ENCODE results near the gene ISL1. TPM values are rescaled to one million over a fixed set of nuclear protein-coding genes. Genes with fewer than 3 reads are reported as not detected.

The ISL1 gene
- total and polyA plus RNA-seq, 8 donors: 0.06 to 0.34 (median 0.11) TPM; not detected in 3

DNA sequence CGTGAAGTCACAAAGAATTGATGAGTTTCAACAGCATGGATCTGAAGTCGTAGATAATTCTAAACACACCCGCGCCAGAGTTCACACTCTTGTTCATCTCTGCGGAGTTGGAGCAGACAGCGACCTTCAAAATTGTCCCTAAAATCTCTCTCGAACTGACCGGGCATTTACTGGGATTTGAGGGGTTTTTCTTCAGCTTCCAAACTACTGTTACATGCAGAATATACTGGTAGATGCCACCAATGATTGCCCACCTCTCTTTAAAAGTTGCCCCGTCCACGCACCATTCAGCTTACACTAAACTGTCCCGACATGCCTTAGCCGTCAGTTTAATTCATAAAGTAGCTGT is 5.2 kb upstream of the ISL1 start:
- TF ChIP-seq, protein P1, sequence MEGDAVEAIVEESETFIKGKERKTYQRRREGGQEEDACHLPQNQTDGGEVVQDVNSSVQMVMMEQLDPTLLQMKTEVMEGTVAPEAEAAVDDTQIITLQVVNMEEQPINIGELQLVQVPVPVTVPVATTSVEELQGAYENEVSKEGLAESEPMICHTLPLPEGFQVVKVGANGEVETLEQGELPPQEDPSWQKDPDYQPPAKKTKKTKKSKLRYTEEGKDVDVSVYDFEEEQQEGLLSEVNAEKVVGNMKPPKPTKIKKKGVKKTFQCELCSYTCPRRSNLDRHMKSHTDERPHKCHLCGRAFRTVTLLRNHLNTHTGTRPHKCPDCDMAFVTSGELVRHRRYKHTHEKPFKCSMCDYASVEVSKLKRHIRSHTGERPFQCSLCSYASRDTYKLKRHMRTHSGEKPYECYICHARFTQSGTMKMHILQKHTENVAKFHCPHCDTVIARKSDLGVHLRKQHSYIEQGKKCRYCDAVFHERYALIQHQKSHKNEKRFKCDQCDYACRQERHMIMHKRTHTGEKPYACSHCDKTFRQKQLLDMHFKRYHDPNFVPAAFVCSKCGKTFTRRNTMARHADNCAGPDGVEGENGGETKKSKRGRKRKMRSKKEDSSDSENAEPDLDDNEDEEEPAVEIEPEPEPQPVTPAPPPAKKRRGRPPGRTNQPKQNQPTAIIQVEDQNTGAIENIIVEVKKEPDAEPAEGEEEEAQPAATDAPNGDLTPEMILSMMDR (IDR thresholded peaks at IDR 0.05): no peak
- Histone ChIP-seq H3K4me1 (peaks cover 3 to 7% of the 10 kb centered on the region in 2 donors), H3K27ac (no peak overlapping the region), H3K4me3 (no peak overlapping the region), H3K27me3 (peaks cover 76 to 93% of the 10 kb centered on the region in 2 donors), H3K36me3 (no peaks in the 10 kb centered on the region), H3K9me3 (no peaks in the 10 kb centered on the region)
- intact Hi-C loops (cut with DNase I): no loop called here
- no peak for DNase-seq
- ATAC-seq: no peak

DNA sequence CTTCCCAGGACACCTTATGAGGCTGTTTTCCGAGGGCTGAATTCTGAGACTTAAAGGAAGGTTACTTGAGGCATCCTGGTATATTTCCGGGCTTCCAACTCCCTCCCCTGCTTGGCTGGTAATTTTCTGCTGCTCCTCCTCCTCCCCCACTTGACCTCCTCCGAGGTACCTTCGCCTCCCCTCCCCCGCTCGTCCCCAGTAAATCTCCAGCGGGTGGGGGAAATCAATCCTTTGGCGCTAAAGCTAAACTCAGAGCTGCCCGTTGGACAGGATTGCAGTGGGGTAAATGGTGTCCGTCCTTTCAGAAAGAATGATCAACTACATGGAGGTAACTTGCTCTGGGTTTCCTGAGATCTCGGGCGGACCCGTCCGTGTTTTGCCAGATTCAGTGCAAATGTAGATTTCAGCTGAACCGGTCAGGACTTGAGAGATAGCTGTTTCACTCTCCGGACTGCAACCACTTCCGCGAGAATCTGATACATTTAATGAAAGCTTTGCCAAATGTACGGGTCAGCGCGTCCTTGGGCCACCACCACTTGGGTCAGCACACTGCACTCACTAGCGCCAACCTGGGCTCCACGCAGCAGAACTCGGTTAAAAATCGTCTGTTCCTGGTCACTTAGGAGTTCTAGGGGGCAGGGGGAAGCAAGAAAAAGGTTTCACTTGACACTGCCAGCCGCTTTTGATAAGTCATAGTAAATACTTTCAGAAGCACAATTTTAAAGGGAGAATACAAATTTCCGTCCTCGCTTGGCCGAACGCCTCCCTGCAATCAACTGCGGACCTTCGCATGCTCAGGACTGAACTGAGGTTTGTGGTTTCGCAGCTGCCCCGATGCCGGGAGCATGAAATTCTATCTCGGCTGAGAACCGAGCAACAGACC is 4.6 kb upstream of the ISL1 start:
- TF ChIP-seq, protein P1 (IDR thresholded peaks at IDR 0.05): no peak
- Histone ChIP-seq H3K9me3 (no peaks in the 10 kb centered on the region), H3K4me1 (peaks cover 6 to 7% of the 10 kb centered on the region in 2 donors), H3K36me3 (no peaks in the 10 kb centered on the region), H3K27ac (no peak overlapping the region), H3K4me3 (no peak overlapping the region), H3K27me3 (peaks cover 83 to 99% of the 10 kb centered on the region in 2 donors)
- ATAC-seq (no peak), DNase-seq (no peak)
- intact Hi-C loops (cut with DNase I): no loop called here

DNA sequence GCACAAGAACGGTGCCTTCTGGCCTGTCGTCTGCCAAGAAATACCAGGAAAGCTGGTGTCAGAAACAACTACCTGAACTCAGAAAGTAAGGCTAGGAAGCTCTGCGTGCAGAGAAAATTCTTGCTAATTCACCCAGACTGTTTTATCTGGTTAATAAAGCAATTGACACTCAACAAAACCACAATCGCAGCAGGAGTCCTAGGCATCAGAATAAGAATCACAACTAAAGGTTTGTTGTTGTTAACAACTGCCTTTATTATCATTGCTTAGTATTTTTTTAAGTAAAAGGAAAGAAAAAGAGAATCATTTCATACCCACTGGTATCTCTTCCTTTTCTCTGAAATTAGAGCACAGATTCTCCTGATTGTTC is 3.9 kb upstream of the ISL1 start:
- H3K9me3 ChIP-seq: no peaks in the 10 kb centered on the region
- no peak overlapping the region for H3K27ac ChIP-seq
- DNase-seq: no peak
- H3K27me3 ChIP-seq: peaks cover 87 to 100% of the 10 kb centered on the region in 2 donors
- no peak overlapping the region for H3K4me3 ChIP-seq
- intact Hi-C loops (cut with DNase I): no loop called here
- TF ChIP-seq, protein P1 (IDR thresholded peaks at IDR 0.05): no peak
- H3K36me3 ChIP-seq: no peaks in the 10 kb centered on the region
- no peak for ATAC-seq
- peaks cover 6 to 7% of the 10 kb centered on the region in 2 donors for H3K4me1 ChIP-seq

DNA sequence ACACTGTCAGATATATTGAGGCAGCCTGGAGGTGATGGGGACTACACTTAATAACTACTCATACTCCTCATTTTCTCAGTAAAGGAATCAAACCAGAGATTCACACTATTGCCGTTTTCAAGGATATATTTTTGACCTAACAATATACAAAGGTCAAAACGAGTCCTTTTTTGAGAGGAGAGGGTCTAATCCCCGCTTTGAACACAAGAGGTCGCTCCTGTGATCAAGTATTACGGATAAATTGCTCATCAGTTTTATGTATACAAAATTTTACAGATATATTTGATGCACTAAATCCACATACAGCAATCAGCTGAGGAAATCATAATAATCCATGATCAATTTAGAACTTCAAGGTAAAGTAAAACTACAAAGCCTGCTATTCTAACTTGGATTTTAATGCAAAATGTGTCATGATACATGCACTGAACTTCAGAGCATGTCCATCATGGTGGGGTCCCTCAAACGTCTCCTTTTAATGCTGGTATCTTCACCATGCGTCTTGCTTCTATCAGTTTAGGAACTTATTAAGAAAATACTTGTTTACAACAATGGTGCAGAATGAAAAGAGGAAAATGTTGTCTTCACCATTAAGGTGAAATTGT is 2.5 kb upstream of the ISL1 start:
- no peak overlapping the region for H3K27ac ChIP-seq
- peaks cover 6 to 7% of the 10 kb centered on the region in 2 donors for H3K4me1 ChIP-seq
- DNase-seq (no peak), ATAC-seq (no peak)
- H3K27me3 ChIP-seq: peaks cover 98 to 100% of the 10 kb centered on the region in 2 donors
- TF ChIP-seq, protein P1 (IDR thresholded peaks at IDR 0.05): peak in 1 of 2 donors; percentile 22
- no peak overlapping the region for H3K4me3 ChIP-seq
- no peaks in the 10 kb centered on the region for H3K9me3 ChIP-seq
- intact Hi-C loops (cut with DNase I): no loop called here
- H3K36me3 ChIP-seq: no peaks in the 10 kb centered on the region

DNA sequence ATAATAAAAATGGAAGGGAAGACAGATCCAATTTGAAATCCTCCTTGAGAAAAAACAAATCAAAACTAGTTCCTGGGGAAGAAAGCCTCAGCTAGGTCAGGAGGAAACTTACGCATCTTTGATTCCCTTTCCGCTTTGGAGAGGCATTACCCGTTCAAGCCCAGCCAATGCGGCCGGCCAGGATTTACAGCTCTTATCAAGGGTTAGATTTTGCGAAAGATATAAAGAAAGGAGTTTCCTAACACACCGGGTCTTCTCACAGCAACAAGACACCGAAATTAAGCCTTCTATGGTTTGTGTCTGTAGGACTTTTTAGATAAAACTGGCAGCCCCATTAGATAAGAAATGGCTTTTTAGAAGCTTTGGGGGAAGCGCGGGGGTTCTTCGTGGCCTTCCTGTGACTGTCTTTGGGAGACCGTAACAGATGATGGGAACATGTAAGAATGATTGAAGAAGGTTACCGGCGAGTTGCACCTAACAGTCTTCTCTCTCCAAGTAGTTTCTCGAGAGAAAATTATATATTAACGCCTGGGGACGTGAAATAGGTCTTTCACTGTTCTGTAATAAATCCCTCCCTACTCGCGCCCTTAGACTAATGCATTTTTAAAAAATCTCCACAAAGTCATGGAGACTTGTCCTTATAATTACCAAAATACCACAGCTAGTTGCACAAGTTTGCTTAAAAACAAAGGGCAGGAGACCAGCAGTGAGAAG is 1.3 kb upstream of the ISL1 start:
- intact Hi-C loops (cut with DNase I): no loop called here
- Histone ChIP-seq H3K27me3 (peaks cover 97 to 100% of the 10 kb centered on the region in 2 donors), H3K27ac (no peak overlapping the region), H3K36me3 (no peaks in the 10 kb centered on the region), H3K4me1 (peaks cover 6 to 7% of the 10 kb centered on the region in 2 donors), H3K4me3 (no peak overlapping the region), H3K9me3 (no peaks in the 10 kb centered on the region)
- no peak for DNase-seq
- TF ChIP-seq, protein P1 (IDR thresholded peaks at IDR 0.05): no peak
- no peak for ATAC-seq

Data from left lung (tissue), 10 donors.